Keratinocyte (primary cell): ENCODE measurements around the gene CHRD.
"Not testable (repeated sequence)": the region's sequence is repeated elsewhere in the genome, so short reads cannot be mapped to it uniquely, and the experiment has no call there.

Experiments used
- CTCF ChIP-seq, 3 experiments: IDR thresholded peaks in 1 of 3; conservative IDR thresholded peaks in 1 of 3; optimal IDR thresholded peaks in 1 of 3; 2 replicates in 2 of 3; 3 replicates in 1 of 3; pipeline versions ENCODE3 to v1.5.1; 2011; ENCODE audit warnings: low read length in 3 of 3, mild to moderate bottlenecking in 3 of 3, moderate library complexity in 2 of 3, control low read depth in 1 of 3, inconsistent platforms in 1 of 3; ENCODE audit not compliant: insufficient read depth in 2 of 3; ENCODE audit errors: extremely low read depth in 1 of 3
- EZH2 ChIP-seq: IDR thresholded peaks from one replicate; pipeline ENCODE4 v1.6.1; 2012; ENCODE audit warnings: inconsistent platforms, mild to moderate bottlenecking, low read length, moderate library complexity

DNA sequence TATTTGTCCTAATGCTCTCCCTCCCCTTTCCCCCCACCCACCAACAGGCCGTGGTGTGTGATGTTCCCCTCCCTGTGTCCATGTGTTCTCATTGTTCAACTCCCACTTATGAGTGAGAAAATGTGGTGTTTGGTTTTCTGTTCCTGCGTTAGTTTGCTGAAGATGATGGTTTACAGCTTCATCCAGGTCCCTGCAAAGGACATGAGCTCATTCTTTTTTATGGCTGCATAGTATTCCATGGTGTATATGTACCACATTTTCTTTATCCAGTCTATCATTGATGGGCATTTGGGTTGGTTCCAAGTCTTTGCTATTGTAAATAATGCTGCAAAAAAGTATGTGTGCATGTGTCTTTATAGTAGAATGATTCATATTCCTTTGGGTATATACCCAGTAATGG lies 53.3 kb downstream of the CHRD start:
- not testable (repeated sequence) for TF ChIP-seq CTCF (optimal IDR thresholded peaks at IDR 0.05 in 1 of 3, IDR thresholded peaks at IDR 0.05 in 1 of 3, conservative IDR thresholded peaks at IDR 0.05 in 1 of 3; ENCODE audit: extremely low read depth in 1 of 3, insufficient read depth in 2 of 3, low read length in 3 of 3); EZH2
